Measurements from ENCODE around the gene ZNF428.

DNA sequence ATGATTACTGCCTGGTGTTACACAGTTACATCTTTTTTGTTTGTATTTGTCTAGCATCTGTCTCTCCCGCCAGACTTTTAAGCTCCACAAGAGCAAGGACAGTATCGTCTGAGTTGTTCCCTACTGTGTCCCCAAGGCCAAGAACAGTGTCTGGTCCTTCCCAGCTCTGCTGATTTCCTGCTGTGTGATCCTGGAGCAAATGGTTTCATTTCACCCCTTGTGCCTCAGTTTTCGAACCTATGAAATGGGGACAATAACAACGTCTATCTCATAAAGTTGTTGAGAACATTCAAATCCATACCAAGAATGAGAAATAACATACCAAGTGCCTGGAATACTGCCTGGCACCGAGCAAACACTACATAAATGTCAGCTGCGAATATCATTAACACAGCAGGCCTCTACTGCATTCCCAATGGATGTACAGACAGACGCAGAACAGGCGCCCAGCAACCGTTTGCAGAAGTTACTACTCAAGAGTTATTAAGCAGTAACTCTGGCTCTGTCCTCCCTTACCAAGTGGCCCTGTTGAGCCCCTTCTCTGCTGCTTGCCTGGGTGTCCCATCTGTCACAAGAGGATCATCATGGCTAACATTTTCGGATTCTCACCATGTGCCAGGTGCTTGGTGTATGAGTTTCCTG lies 55.5 kb downstream of the ZNF428 start:
- TF ChIP-seq, protein P1, sequence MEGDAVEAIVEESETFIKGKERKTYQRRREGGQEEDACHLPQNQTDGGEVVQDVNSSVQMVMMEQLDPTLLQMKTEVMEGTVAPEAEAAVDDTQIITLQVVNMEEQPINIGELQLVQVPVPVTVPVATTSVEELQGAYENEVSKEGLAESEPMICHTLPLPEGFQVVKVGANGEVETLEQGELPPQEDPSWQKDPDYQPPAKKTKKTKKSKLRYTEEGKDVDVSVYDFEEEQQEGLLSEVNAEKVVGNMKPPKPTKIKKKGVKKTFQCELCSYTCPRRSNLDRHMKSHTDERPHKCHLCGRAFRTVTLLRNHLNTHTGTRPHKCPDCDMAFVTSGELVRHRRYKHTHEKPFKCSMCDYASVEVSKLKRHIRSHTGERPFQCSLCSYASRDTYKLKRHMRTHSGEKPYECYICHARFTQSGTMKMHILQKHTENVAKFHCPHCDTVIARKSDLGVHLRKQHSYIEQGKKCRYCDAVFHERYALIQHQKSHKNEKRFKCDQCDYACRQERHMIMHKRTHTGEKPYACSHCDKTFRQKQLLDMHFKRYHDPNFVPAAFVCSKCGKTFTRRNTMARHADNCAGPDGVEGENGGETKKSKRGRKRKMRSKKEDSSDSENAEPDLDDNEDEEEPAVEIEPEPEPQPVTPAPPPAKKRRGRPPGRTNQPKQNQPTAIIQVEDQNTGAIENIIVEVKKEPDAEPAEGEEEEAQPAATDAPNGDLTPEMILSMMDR (IDR thresholded peaks at IDR 0.05): no peak
- TF ChIP-seq POLR2A (IDR thresholded peaks at IDR 0.05) (no peak), POLR2AphosphoS5 (IDR thresholded peaks at IDR 0.05) (no peak)

Data from sigmoid colon (tissue), 4 donors.